ENCODE data around the gene SLC9A8.
"Not testable (repeated sequence)": the region's sequence is repeated elsewhere in the genome, so short reads cannot be mapped to it uniquely, and the experiment has no call there.

The SLC9A8 gene

GRCh38 chr20:49812507-49813304 lies at the start of gene SLC9A8:
Gene SLC9A8 (plus strand): TSS chr20:49812828. CDS start chr20:49812923, 95 bp downstream.
- DNase-seq, result peak; percentile 83

GRCh38 chr20:49762940-49763766 lies 49.5 kb upstream of the SLC9A8 start:
- DNase-seq, result no peak

GRCh38 chr20:49765413-49765736 lies 47.3 kb upstream of the SLC9A8 start:
- no peak for DNase-seq

GRCh38 chr20:49765846-49766541 lies 46.6 kb upstream of the SLC9A8 start:
- DNase-seq, result no peak

- DNase-seq, result peak; percentile 36
Observed at GRCh38 chr20:49766979-49767521, 45.6 kb upstream of the SLC9A8 start.

GRCh38 chr20:49768204-49769047 lies 44.2 kb upstream of the SLC9A8 start:
- DNase-seq, result no peak

- DNase-seq, result no peak
Observed at GRCh38 chr20:49769048-49769581, 43.5 kb upstream of the SLC9A8 start.

- no peak for DNase-seq
Observed at GRCh38 chr20:49770634-49771033, 42.0 kb upstream of the SLC9A8 start.

GRCh38 chr20:49774213-49774612 lies 38.4 kb upstream of the SLC9A8 start:
- DNase-seq, result not testable (repeated sequence)

GRCh38 chr20:49775229-49775693 lies 37.4 kb upstream of the SLC9A8 start:
- DNase-seq, result no peak

GRCh38 chr20:49779972-49780371 lies 32.7 kb upstream of the SLC9A8 start:
- no peak for DNase-seq

GRCh38 chr20:49781676-49782075 lies 31.0 kb upstream of the SLC9A8 start:
- DNase-seq, result no peak

- not testable (repeated sequence) for DNase-seq
Observed at GRCh38 chr20:49782439-49782838, 30.2 kb upstream of the SLC9A8 start.

- not testable (repeated sequence) for DNase-seq
Observed at GRCh38 chr20:49783021-49783995, 29.3 kb upstream of the SLC9A8 start.

GRCh38 chr20:49784291-49784690 lies 28.3 kb upstream of the SLC9A8 start:
- no peak for DNase-seq

- no peak for DNase-seq
Observed at GRCh38 chr20:49785149-49785851, 27.3 kb upstream of the SLC9A8 start.

- no peak for DNase-seq
Observed at GRCh38 chr20:49785852-49786175, 26.8 kb upstream of the SLC9A8 start.

GRCh38 chr20:49786196-49786595 lies 26.4 kb upstream of the SLC9A8 start:
- no peak for DNase-seq

GRCh38 chr20:49786668-49787370 lies 25.8 kb upstream of the SLC9A8 start:
- no peak for DNase-seq

All from stimulated activated CD4-positive, alpha-beta T cell treated with anti-CD3 and anti-CD28 coated beads, Interleukin-1b, Interleukin-23, amount 100 ng/mL, for 48 hours (primary cell).